Activated B cell treated with CpG ODN at 0.5 μM for 24 hours (primary cell): ENCODE results near the gene PPM1F. TPM values are rescaled to one million over a fixed set of nuclear protein-coding genes. Genes with fewer than 3 reads are reported as not detected.
"Not testable (repeated sequence)": the region's sequence is repeated elsewhere in the genome, so short reads cannot be mapped to it uniquely, and the experiment has no call there.

Source experiments
- ATAC-seq: fragments of 200-7000 bp; cut with Tn5 transposase; one replicate; pipeline ENCODE4 v1.10.0; 2021; ENCODE audit warnings: low read depth, mild to moderate bottlenecking, moderate library complexity
- CTCF ChIA-PET: fragments of 350-600 bp; sonication (Branson Sonifier 250); formaldehyde crosslinking; loops from one replicate; lab custom pipeline; 2021; ENCODE audit warnings: antibody characterized with exemption; lab: Charles Lee
- POLR2A ChIA-PET: fragments of 350-600 bp; sonication (Branson Sonifier 250); formaldehyde crosslinking; loops from one replicate; lab custom pipeline; 2021; ENCODE audit warnings: antibody characterized with exemption; lab: Charles Lee
- DNase-seq: peaks from one replicate; pipeline ENCODE4 v3.0.0; 2022
- H3K27ac Mint-ChIP-seq: one replicate; pipeline ENCODE4 v1.8.0; 2020; ENCODE audit warnings: mixed read lengths
- H3K27me3 Mint-ChIP-seq: one replicate; pipeline ENCODE4 v1.8.0; 2021; ENCODE audit warnings: mixed read lengths
- H3K36me3 Mint-ChIP-seq: one replicate; pipeline ENCODE4 v1.8.0; 2021; ENCODE audit warnings: low read depth, mixed read lengths
- H3K4me1 Mint-ChIP-seq: one replicate; pipeline ENCODE4 v1.8.0; 2021; ENCODE audit warnings: mixed read lengths
- H3K4me3 Mint-ChIP-seq: one replicate; pipeline ENCODE4 v1.8.0; 2020; ENCODE audit warnings: mild to moderate bottlenecking, mixed read lengths
- H3K9me3 Mint-ChIP-seq: one replicate; pipeline ENCODE4 v1.8.0; 2020; ENCODE audit warnings: mixed read lengths
- intact Hi-C: fragments of 100-400 bp; cut with micrococcal nuclease; formaldehyde crosslinking; loops from one replicate; pipeline ENCODE4 v1.15.1; 2024
- total RNA-seq: library from RNA; stranded (reverse); gene quantifications from 2 replicates; pipeline ENCODE4 v1.2.3, GENCODE V29; 2022
- TF ChIP-seq, protein P1 (sequence below): fragments of 200-600 bp; IDR thresholded peaks from one replicate; pipeline ENCODE4 v1.8.0; 2022; ENCODE audit warnings: antibody characterized with exemption, mild to moderate bottlenecking

PPM1F gene
- total RNA-seq, 1 donor from 2014 or later = 21.1 TPM

DNA sequence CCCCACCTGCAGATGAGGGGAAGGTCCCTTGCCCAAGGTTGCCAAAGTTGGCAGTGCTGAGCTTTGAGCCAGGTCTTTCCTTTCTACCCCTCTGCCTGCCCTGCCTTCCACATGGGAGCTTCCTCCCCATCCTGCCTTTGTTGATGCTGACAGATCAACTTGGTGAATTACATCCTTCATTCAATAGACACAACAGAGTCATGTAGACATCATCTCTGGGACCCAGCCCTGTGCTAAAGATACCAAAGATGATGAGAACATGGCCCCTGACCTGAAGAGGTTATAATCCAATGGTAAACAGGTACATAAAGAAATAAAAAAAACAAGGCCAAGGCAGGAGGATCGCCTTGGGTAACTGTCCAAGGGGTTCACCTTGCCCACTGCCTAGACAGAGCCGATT, 42.8 kb downstream of the PPM1F start:
- TF ChIP-seq, protein P1, sequence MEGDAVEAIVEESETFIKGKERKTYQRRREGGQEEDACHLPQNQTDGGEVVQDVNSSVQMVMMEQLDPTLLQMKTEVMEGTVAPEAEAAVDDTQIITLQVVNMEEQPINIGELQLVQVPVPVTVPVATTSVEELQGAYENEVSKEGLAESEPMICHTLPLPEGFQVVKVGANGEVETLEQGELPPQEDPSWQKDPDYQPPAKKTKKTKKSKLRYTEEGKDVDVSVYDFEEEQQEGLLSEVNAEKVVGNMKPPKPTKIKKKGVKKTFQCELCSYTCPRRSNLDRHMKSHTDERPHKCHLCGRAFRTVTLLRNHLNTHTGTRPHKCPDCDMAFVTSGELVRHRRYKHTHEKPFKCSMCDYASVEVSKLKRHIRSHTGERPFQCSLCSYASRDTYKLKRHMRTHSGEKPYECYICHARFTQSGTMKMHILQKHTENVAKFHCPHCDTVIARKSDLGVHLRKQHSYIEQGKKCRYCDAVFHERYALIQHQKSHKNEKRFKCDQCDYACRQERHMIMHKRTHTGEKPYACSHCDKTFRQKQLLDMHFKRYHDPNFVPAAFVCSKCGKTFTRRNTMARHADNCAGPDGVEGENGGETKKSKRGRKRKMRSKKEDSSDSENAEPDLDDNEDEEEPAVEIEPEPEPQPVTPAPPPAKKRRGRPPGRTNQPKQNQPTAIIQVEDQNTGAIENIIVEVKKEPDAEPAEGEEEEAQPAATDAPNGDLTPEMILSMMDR = no peak
- Mint-ChIP-seq H3K27me3 (no peaks in the 10 kb centered on the region), H3K9me3 (no peaks in the 10 kb centered on the region), H3K36me3 (no peaks in the 10 kb centered on the region), H3K4me1 (no peaks in the 10 kb centered on the region), H3K27ac (no peak overlapping the region), H3K4me3 (no peak overlapping the region)
- CTCF ChIA-PET = no interaction called here
- DNase-seq = no peak
- ATAC-seq = no peak
- POLR2A ChIA-PET = no interaction called here
- intact Hi-C loops = no loop called here

DNA sequence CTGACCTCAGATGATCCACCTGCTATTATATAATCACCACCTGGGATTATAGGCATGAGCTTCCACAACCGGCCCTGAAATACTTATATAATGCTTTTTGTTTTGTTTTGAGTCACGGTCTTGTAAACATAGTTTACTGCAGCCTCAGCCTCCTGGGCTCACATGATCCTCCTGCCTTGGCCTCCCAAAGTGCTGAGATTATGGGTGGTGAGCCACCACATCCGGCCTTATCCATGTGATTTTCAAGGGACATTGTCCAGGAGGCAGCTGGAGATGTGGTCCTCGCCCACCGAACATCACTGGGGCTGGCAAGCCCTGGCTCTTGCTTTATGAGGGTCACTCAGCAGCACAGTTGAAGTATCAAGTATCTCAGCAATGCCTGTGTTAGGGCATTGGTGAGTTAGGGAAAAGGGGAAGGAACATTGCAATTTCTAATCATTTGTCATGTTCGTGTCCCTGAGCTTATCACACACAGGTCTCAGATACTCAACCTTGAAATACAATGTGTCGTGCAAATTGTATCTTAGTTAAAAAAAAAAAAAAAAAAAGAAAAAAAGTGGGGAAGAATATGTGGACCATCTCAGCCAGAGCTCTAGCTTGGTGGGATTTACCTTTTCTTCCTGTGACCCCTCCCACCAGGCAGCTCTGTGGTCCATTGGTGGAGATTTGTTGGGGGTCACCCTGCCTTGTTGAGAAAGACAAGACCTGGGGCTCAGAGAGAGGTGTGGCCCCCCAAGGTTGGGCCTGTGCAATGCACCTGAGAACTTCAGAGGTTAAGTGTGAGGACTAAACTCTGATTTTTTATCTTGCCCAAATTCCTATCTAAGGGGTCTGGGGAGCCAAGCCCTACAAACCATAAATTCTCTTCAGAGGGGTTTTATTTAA, 44.8 kb downstream of the PPM1F start:
- CTCF ChIA-PET = no interaction called here
- Mint-ChIP-seq H3K27ac (no peak overlapping the region), H3K4me1 (no peaks in the 10 kb centered on the region), H3K9me3 (no peaks in the 10 kb centered on the region), H3K27me3 (no peaks in the 10 kb centered on the region), H3K36me3 (no peaks in the 10 kb centered on the region), H3K4me3 (no peak overlapping the region)
- DNase-seq = no peak
- POLR2A ChIA-PET = no interaction called here
- intact Hi-C loops = no loop called here
- no peak for ATAC-seq
- TF ChIP-seq, protein P1 = no peak

DNA sequence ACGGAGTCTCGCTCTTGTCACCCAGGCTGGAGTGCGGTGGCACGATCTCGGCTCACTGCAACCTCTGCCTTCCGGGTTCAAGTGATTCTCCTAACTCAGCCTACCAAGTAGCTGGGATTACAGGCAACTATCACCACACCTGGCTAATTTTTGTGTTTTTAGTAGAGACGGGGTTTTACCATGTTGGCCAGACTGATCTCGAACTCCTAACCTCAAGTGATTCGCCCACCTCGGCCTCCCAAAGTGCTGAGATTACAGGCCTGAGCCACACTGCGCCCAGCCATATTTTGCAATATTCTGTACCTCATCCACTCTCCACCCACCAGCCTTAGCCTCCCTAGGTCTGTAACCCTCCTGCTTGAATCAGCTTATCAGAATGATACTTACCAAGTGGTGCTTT, 47.4 kb downstream of the PPM1F start:
- intact Hi-C loops, CTCF ChIA-PET, H3K27me3 Mint-ChIP-seq, ATAC-seq, H3K36me3 Mint-ChIP-seq, DNase-seq, H3K27ac Mint-ChIP-seq, H3K9me3 Mint-ChIP-seq, H3K4me3 Mint-ChIP-seq, H3K4me1 Mint-ChIP-seq: not testable (repeated sequence)
- POLR2A ChIA-PET = interaction anchor here (0.7 kb wide), 1 partner anchor 11 kb away, joined by 10 read pairs; no protein-coding TSS in a partner anchor

DNA sequence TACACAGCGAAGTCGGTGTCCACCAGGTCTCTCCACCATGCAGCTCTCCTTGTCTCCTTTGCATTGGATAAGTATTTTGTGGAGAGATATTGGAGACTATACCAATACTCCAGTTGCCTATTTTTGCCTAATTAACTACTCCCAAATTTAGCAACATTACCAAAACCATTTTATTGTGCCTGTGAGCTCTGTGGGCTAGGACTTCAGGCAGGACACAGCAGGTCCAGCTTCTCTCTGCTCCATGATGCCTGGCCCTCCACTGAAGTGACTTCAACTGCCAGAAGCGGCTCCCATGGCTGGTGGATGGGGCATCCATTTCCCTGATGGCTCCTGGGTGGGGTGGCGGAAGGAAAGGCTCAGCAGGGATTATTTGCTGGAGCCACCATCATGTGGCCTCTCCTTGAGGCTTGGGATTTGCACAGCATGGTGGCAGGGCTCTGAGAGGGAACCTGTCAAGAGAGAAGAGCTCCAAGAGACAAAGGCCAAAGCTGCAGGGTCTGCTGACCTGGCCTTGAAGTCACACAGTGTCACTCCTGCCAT, 48.3 kb downstream of the PPM1F start:
- ChIA-PET CTCF (no interaction called here), POLR2A (no interaction called here)
- no peaks in the 10 kb centered on the region for H3K9me3 Mint-ChIP-seq
- TF ChIP-seq, protein P1 = no peak
- ATAC-seq (no peak), DNase-seq (no peak)
- intact Hi-C loops = no loop called here
- no peaks in the 10 kb centered on the region for H3K36me3 Mint-ChIP-seq
- no peaks in the 10 kb centered on the region for H3K27me3 Mint-ChIP-seq
- H3K4me3 Mint-ChIP-seq = no peak overlapping the region
- H3K4me1 Mint-ChIP-seq = no peaks in the 10 kb centered on the region
- H3K27ac Mint-ChIP-seq = no peak overlapping the region

DNA sequence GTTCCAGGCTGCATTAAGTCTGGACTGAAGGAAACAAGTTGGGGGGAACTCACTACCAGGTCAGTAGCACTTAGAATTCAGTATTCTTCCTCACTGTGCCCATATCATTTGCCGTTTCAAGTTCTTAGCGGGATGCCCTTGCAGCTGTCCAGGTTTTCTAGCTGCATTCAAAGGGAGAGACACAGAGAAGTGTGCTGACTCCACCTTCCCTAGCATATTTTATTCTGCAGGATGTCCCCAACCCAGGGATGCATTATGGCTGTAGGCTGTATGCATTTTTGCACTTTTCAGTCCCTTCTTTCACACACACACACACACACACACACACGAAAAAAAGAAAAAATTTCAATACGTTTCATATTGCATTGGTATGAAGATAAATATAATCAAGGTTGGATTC, 49.4 kb downstream of the PPM1F start:
- TF ChIP-seq, protein P1 = no peak
- Mint-ChIP-seq H3K36me3 (no peaks in the 10 kb centered on the region), H3K27me3 (no peaks in the 10 kb centered on the region), H3K27ac (no peak overlapping the region), H3K4me1 (no peaks in the 10 kb centered on the region), H3K4me3 (no peak overlapping the region), H3K9me3 (no peaks in the 10 kb centered on the region)
- DNase-seq (no peak), ATAC-seq (no peak)
- ChIA-PET POLR2A (no interaction called here), CTCF (no interaction called here)
- intact Hi-C loops = no loop called here
